Measurements from ENCODE around the gene UBE3A. TPM values are rescaled to one million over a fixed set of nuclear protein-coding genes. Genes with fewer than 3 reads are reported as not detected.
"Not testable (repeated sequence)": the region's sequence is repeated elsewhere in the genome, so short reads cannot be mapped to it uniquely, and the experiment has no call there.

UBE3A gene
- total RNA-seq, result 49.8 TPM

GRCh38 chr15:25438601-25439368, at the start of gene UBE3A:
Gene UBE3A (minus strand): TSS chr15:25439024. CDS start chr15:25409107, 29,917 bp downstream.
- DNase-seq (ENCODE audit: low spot score) (peak; percentile 92), ATAC-seq (peak; percentile 92)

- DNase-seq (ENCODE audit: low spot score), result no peak
Measured at GRCh38 chr15:25487226-25487884, 48.5 kb upstream of the UBE3A start.

GRCh38 chr15:25486051-25486450, 47.2 kb upstream of the UBE3A start:
- DNase-seq (ENCODE audit: low spot score), result no peak
- ATAC-seq, result no peak

More at GRCh38 chr15:25487226-25487884, 48.5 kb upstream of the UBE3A start:
- ATAC-seq, result no peak

GRCh38 chr15:25481208-25481859, 42.5 kb upstream of the UBE3A start:
- ATAC-seq, result no peak
- no peak for DNase-seq (ENCODE audit: low spot score)

GRCh38 chr15:25478313-25478712, 39.5 kb upstream of the UBE3A start:
- no peak for DNase-seq (ENCODE audit: low spot score)
- no peak for ATAC-seq

- no peak for DNase-seq (ENCODE audit: low spot score)
- no peak for ATAC-seq
Measured at GRCh38 chr15:25477816-25478215, 39.0 kb upstream of the UBE3A start.

GRCh38 chr15:25474251-25474650, 35.4 kb upstream of the UBE3A start:
- no peak for DNase-seq (ENCODE audit: low spot score)
- ATAC-seq, result no peak

GRCh38 chr15:25470230-25470629, 31.4 kb upstream of the UBE3A start:
- DNase-seq (ENCODE audit: low spot score) (no peak), ATAC-seq (no peak)

GRCh38 chr15:25469377-25469776, 30.6 kb upstream of the UBE3A start:
- ATAC-seq, result no peak

GRCh38 chr15:25468611-25469010, 29.8 kb upstream of the UBE3A start:
- no peak for DNase-seq (ENCODE audit: low spot score)
- ATAC-seq, result no peak

More at GRCh38 chr15:25469377-25469776, 30.6 kb upstream of the UBE3A start:
- DNase-seq (ENCODE audit: low spot score), result no peak

- DNase-seq (ENCODE audit: low spot score) (no peak), ATAC-seq (no peak)
Measured at GRCh38 chr15:25465835-25466234, 27.0 kb upstream of the UBE3A start.

- DNase-seq (ENCODE audit: low spot score), result no peak
- ATAC-seq, result no peak
Measured at GRCh38 chr15:25464784-25465183, 26.0 kb upstream of the UBE3A start.

- ATAC-seq (no peak), DNase-seq (ENCODE audit: low spot score) (no peak)
Measured at GRCh38 chr15:25464383-25464782, 25.6 kb upstream of the UBE3A start.

GRCh38 chr15:25456196-25456595, 17.4 kb upstream of the UBE3A start:
- ATAC-seq, result peak; percentile 28
- no peak for DNase-seq (ENCODE audit: low spot score)

GRCh38 chr15:25455226-25455625, 16.4 kb upstream of the UBE3A start:
- DNase-seq (ENCODE audit: low spot score), result no peak
- ATAC-seq, result no peak

- ATAC-seq (no peak), DNase-seq (ENCODE audit: low spot score) (no peak)
Measured at GRCh38 chr15:25454771-25455170, 15.9 kb upstream of the UBE3A start.

GRCh38 chr15:25453246-25453645, 14.4 kb upstream of the UBE3A start:
- DNase-seq (ENCODE audit: low spot score); ATAC-seq: not testable (repeated sequence)

- no peak for DNase-seq (ENCODE audit: low spot score)
- ATAC-seq, result no peak
Measured at GRCh38 chr15:25451501-25451900, 12.7 kb upstream of the UBE3A start.

GRCh38 chr15:25450163-25450562, 11.3 kb upstream of the UBE3A start:
- no peak for DNase-seq (ENCODE audit: low spot score)
- ATAC-seq, result no peak

GRCh38 chr15:25446076-25446475, 7.3 kb upstream of the UBE3A start:
- DNase-seq (ENCODE audit: low spot score) (no peak), ATAC-seq (no peak)

GRCh38 chr15:25445412-25445811, 6.6 kb upstream of the UBE3A start:
- ATAC-seq (no peak), DNase-seq (ENCODE audit: low spot score) (no peak)

- DNase-seq (ENCODE audit: low spot score), result no peak
- ATAC-seq, result no peak
Measured at GRCh38 chr15:25441111-25441510, 2.3 kb upstream of the UBE3A start.

All from left lobe of liver (tissue), 2 donors.